ENCODE data around the gene PGD. TPM values are rescaled to one million over a fixed set of nuclear protein-coding genes. Genes with fewer than 3 reads are reported as not detected.

The PGD gene
- total RNA-seq, 1 experiment from 2014 or later, result 291 TPM

GRCh38 chr1:10450836-10451235 is 52.0 kb downstream of the PGD start:
- Histone ChIP-seq H3K56ac (ENCODE audit: insufficient read length, low read depth, low read length) (no peak overlapping the region), H2BK5ac (ENCODE audit: insufficient read length, low read length) (no peak overlapping the region), H3K27me3 (ENCODE audit: insufficient read depth, low read length) (no peaks in the 10 kb centered on the region), H3K4me2 (ENCODE audit: insufficient read depth, insufficient read length, low read length) (no peak overlapping the region), H4K5ac (ENCODE audit: insufficient read length, low read depth, low read length) (no peak overlapping the region), H3K79me2 (ENCODE audit: insufficient read depth, low read length) (no peaks in the 10 kb centered on the region), H3K23me2 (ENCODE audit: insufficient read length, low read depth, low read length, poor library complexity, severe bottlenecking) (no peaks in the 10 kb centered on the region), H2BK120ac (ENCODE audit: low read depth, low read length, poor library complexity, severe bottlenecking) (no peak overlapping the region), H3K4me1 (ENCODE audit: insufficient read depth, low read length) (peaks cover 2% of the 10 kb centered on the region; the same call in 1 of the 2 replicates), H3K9me3 (ENCODE audit: control insufficient read depth, low read depth, low read length) (no peaks in the 10 kb centered on the region), H3T11ph (ENCODE audit: low read length) (no peak overlapping the region), H2BK12ac (ENCODE audit: insufficient read length, low read depth, low read length) (no peak overlapping the region), H3K27ac (ENCODE audit: insufficient read length, low read depth, low read length) (no peak overlapping the region), H2AFZ (ENCODE audit: low read length) (no peak overlapping the region), H3K4ac (ENCODE audit: low read depth, low read length) (no peak overlapping the region), H3K14ac (ENCODE audit: insufficient read depth, low read length) (no peak overlapping the region), H2AK5ac (ENCODE audit: insufficient read length, low read length) (no peak overlapping the region), H3K9ac (ENCODE audit: extremely low read depth, insufficient read length, low read length) (no peak overlapping the region), H3K23ac (ENCODE audit: insufficient read length, low read depth, low read length) (no peak overlapping the region), H4K91ac (ENCODE audit: insufficient read length, low read depth, low read length) (no peak overlapping the region), H3K18ac (ENCODE audit: insufficient read length, low read depth, low read length) (no peak overlapping the region), H4K8ac (replicated peaks; ENCODE audit: insufficient read length, low read depth, low read length) (no peak overlapping the region), H4K20me1 (ENCODE audit: control insufficient read depth, insufficient read depth, insufficient read length) (no peaks in the 10 kb centered on the region), H2BK15ac (ENCODE audit: low read depth, low read length) (no peak overlapping the region), H2BK20ac (ENCODE audit: low read depth, low read length, poor library complexity, severe bottlenecking) (no peak overlapping the region), H3K79me1 (ENCODE audit: insufficient read depth, low read depth, low read length, poor library complexity, severe bottlenecking) (no peaks in the 10 kb centered on the region)
- no peaks in the 10 kb centered on the region for H3K27me3 Mint-ChIP-seq (ENCODE audit: low read depth)
- no peak overlapping the region for H3K4me3 Mint-ChIP-seq
- peaks cover 2 to 14% (median 7%) of the 10 kb centered on the region in 3 experiments; a peak in 6 of 7 replicates for H3K36me3 Mint-ChIP-seq (ENCODE audit: insufficient read depth in 1 of 3, low read depth in 3 of 3)
- peaks cover 0 to 4% of the 10 kb centered on the region in 2 experiments; a peak in 1 of 5 replicates for H3K9me3 Mint-ChIP-seq
- H3K27ac Mint-ChIP-seq, result peak overlapping the region in 1 of 3 experiments; percentile 40; a peak in 2 of 7 replicates
- TF ChIP-seq CTCF (conservative IDR thresholded peaks at IDR 0.05), result no peak
- peaks cover 19 to 23% of the 10 kb centered on the region in 2 experiments for H3K4me1 Mint-ChIP-seq
- WGBS (ENCODE audit: extremely low coverage, insufficient read length, low lambda C conversion rate), result no CpG with 5 or more reads among the region's 6 CpGs
- DNase-seq, result no peak
